ENCODE results near the gene MYL12B. TPM values are rescaled to one million over a fixed set of nuclear protein-coding genes. Genes with fewer than 3 reads are reported as not detected.

The MYL12B gene
- total RNA-seq, 1 donor from 2014 or later, result 433 TPM

DNA sequence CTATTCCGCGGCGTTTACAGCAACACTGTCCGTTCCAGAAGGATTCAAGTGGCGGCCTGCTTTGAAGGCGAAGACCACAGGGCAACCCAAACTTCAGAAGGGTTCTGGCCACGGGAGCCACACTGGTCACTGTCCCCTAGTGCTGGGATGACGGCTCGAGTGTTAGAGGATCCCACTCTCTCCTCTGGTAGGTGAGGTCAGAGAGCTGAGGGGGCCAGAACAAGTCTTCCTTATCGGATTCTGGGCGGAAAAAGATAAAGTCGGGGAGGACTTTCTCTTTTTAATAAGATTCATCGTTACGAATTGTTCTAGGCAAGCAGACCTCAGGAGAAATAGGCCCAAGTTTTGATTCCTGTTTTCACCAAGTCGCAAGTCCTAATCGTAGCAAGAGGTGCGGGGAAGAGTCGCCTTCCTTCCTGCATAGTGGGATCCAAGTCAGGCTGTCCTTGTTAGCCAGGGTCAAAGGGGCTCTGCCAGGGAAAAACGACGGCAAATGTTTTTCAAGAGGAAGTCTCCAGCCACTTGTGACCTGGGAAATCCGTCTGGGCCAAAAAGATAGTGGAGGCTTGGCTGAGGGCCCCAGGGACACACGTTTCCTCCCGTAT is 15.2 kb upstream of the MYL12B start:
- Histone ChIP-seq H3K9ac (ENCODE audit: low read length) (peak overlapping the region; percentile 99), H3K27ac (ENCODE audit: low read depth, low read length) (peak overlapping the region; percentile 100), H3K4me2 (ENCODE audit: low read length) (peak overlapping the region; percentile 88), H2AFZ (ENCODE audit: low read depth, low read length) (peak overlapping the region; percentile 77), H3K4me1 (ENCODE audit: insufficient read depth, low read length) (peaks cover 27% of the 10 kb centered on the region), H3K4me3 (ENCODE audit: insufficient read depth, low read depth, low read length) (peak overlapping the region; percentile 99), H3K36me3 (ENCODE audit: insufficient read depth, low read length) (peaks cover 11% of the 10 kb centered on the region), H3K9me3 (ENCODE audit: insufficient read depth, low read depth, low read length) (no peaks in the 10 kb centered on the region), H4K20me1 (ENCODE audit: insufficient read depth, low read length) (peaks cover 16% of the 10 kb centered on the region), H3K79me2 (ENCODE audit: insufficient read depth, low read length) (peaks cover 43% of the 10 kb centered on the region), H3K27me3 (ENCODE audit: insufficient read depth, low read length) (no peaks in the 10 kb centered on the region)
- DNase-seq (ENCODE audit: low read depth) (no peak), FAIRE-seq (no peak)
- H3K4me3 Mint-ChIP-seq (ENCODE audit: unreplicated experiment), result peak overlapping the region; percentile 86
- no peaks in the 10 kb centered on the region for H3K27me3 Mint-ChIP-seq (ENCODE audit: low read depth, unreplicated experiment)
- peaks cover 3% of the 10 kb centered on the region for H3K36me3 Mint-ChIP-seq (ENCODE audit: low read depth, unreplicated experiment)
- H3K4me1 Mint-ChIP-seq (ENCODE audit: low read depth, unreplicated experiment), result peaks cover 11% of the 10 kb centered on the region
- peak overlapping the region; percentile 98 for H3K27ac Mint-ChIP-seq (ENCODE audit: unreplicated experiment)
- no peaks in the 10 kb centered on the region for H3K9me3 Mint-ChIP-seq (ENCODE audit: unreplicated experiment)
- no peak for TF ChIP-seq EZH2 (IDR thresholded peaks at IDR 0.05; ENCODE audit: insufficient read depth, low read length)
- TF ChIP-seq, protein P1, sequence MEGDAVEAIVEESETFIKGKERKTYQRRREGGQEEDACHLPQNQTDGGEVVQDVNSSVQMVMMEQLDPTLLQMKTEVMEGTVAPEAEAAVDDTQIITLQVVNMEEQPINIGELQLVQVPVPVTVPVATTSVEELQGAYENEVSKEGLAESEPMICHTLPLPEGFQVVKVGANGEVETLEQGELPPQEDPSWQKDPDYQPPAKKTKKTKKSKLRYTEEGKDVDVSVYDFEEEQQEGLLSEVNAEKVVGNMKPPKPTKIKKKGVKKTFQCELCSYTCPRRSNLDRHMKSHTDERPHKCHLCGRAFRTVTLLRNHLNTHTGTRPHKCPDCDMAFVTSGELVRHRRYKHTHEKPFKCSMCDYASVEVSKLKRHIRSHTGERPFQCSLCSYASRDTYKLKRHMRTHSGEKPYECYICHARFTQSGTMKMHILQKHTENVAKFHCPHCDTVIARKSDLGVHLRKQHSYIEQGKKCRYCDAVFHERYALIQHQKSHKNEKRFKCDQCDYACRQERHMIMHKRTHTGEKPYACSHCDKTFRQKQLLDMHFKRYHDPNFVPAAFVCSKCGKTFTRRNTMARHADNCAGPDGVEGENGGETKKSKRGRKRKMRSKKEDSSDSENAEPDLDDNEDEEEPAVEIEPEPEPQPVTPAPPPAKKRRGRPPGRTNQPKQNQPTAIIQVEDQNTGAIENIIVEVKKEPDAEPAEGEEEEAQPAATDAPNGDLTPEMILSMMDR (IDR thresholded peaks at IDR 0.05; ENCODE audit: insufficient read depth, low read depth, low read length), result no peak

GRCh38 chr18:3247240-3248061 is 14.5 kb upstream of the MYL12B start, which contains the start of gene MYL12A:
Gene MYL12A (plus strand): TSS chr18:3247801. CDS start chr18:3253248, 5,447 bp downstream.
- H3K4me3 Mint-ChIP-seq (ENCODE audit: unreplicated experiment), result peak within 1 kb of the TSS; percentile 86
- peak within 1 kb of the TSS; percentile 98 for H3K27ac Mint-ChIP-seq (ENCODE audit: unreplicated experiment)
- Histone ChIP-seq H3K4me3 (ENCODE audit: insufficient read depth, low read depth, low read length) (peak within 1 kb of the TSS; percentile 99), H3K9me3 (ENCODE audit: insufficient read depth, low read depth, low read length) (no peaks in the 10 kb centered on the region), H2AFZ (ENCODE audit: low read depth, low read length) (peak within 1 kb of the TSS; percentile 85), H3K36me3 (ENCODE audit: insufficient read depth, low read length) (peaks cover 11% of the 10 kb centered on the region), H3K27me3 (ENCODE audit: insufficient read depth, low read length) (no peaks in the 10 kb centered on the region), H4K20me1 (ENCODE audit: insufficient read depth, low read length) (peaks cover 21% of the 10 kb centered on the region), H3K79me2 (ENCODE audit: insufficient read depth, low read length) (peaks cover 51% of the 10 kb centered on the region), H3K4me1 (ENCODE audit: insufficient read depth, low read length) (peaks cover 30% of the 10 kb centered on the region), H3K9ac (ENCODE audit: low read length) (peak within 1 kb of the TSS; percentile 99), H3K4me2 (ENCODE audit: low read length) (peak within 1 kb of the TSS; percentile 88), H3K27ac (ENCODE audit: low read depth, low read length) (peak within 1 kb of the TSS; percentile 100)
- FAIRE-seq (no peak), DNase-seq (ENCODE audit: low read depth) (peak; percentile 98)
- TF ChIP-seq, protein P1 (IDR thresholded peaks at IDR 0.05; ENCODE audit: insufficient read depth, low read depth, low read length), result no peak
- TF ChIP-seq EZH2 (IDR thresholded peaks at IDR 0.05; ENCODE audit: insufficient read depth, low read length), result no peak
- no peaks in the 10 kb centered on the region for H3K9me3 Mint-ChIP-seq (ENCODE audit: unreplicated experiment)
- peaks cover 15% of the 10 kb centered on the region for H3K4me1 Mint-ChIP-seq (ENCODE audit: low read depth, unreplicated experiment)
- H3K27me3 Mint-ChIP-seq (ENCODE audit: low read depth, unreplicated experiment), result no peaks in the 10 kb centered on the region
- H3K36me3 Mint-ChIP-seq (ENCODE audit: low read depth, unreplicated experiment), result peaks cover under 1% of the 10 kb centered on the region

Measured in astrocyte (in vitro differentiated cells and primary cell).